Thyroid gland (tissue), 4 donors: ENCODE data around the gene CCT2. TPM values are rescaled to one million over a fixed set of nuclear protein-coding genes. Genes with fewer than 3 reads are reported as not detected.
A peak's percentile ranks its signal among the peaks of the same experiment; 100 is the strongest.

Source experiments
- DNase-seq, 2 donors: peaks; one replicate each; pipeline ENCODE4 v3.0.0-alpha.2; 2019
- H3K27ac ChIP-seq, 3 donors: fragments of 200-600 bp; sonication (generic); 1 replicate in 2 of 3; 2 replicates in 1 of 3; pipeline ENCODE4 v1.5.1; 2016 to 2019; ENCODE audit warnings: mild to moderate bottlenecking in 1 of 3, moderate library complexity in 1 of 3
- H3K27me3 ChIP-seq: fragments of 200-600 bp; sonication (generic); one replicate; pipeline ENCODE4 v1.5.1; 2019
- H3K36me3 ChIP-seq, 2 donors: fragments of 200-600 bp; sonication (generic); one replicate each; pipeline ENCODE4 v1.5.1; 2016 to 2019
- H3K4me1 ChIP-seq, 2 donors: fragments of 200-600 bp; sonication (generic); one replicate each; pipeline ENCODE4 v1.5.1; 2017 to 2019
- H3K4me3 ChIP-seq, 3 donors: fragments of 200-600 bp; sonication (generic); replicated peaks in 1 of 3; 1 replicate in 2 of 3; 2 replicates in 1 of 3; pipeline ENCODE4 v1.5.1; 2016; ENCODE audit warnings: mild to moderate bottlenecking in 1 of 3
- H3K9me3 ChIP-seq: fragments of 200-600 bp; sonication (generic); one replicate; pipeline ENCODE4 v1.5.1; 2017
- CTCF ChIP-seq, 6 experiments: fragments of 200-600 bp in 3 of 6; fragments of 450-650 bp in 3 of 6; sonication (generic) in 3 of 6; IDR thresholded peaks; one replicate each; pipeline ENCODE4 v1.5.1; 2016 to 2019; ENCODE audit warnings: antibody characterized with exemption in 6 of 6, mild to moderate bottlenecking in 2 of 6, inconsistent platforms in 1 of 6, moderate library complexity in 1 of 6
- POLR2A ChIP-seq, 2 donors: fragments of 450-650 bp; IDR thresholded peaks; one replicate each; pipeline ENCODE4 v1.6.1; 2017; ENCODE audit warnings: antibody characterized with exemption in 2 of 2, mild to moderate bottlenecking in 2 of 2, moderate library complexity in 1 of 2
- WGBS, 2 donors: methylation state at CpG; one replicate each; pipeline ENCODE4 v1.1.5; 2017; 5-methylcytosine and 5-hydroxymethylcytosine counted together
- intact Hi-C: fragments of 100-400 bp; cut with DNase I; formaldehyde crosslinking; loops from one replicate; pipeline ENCODE4 v1.15.1; 2023
- microRNA-seq: library from miRNA; unstranded; fragments of <30 nt; microRNA quantifications from one replicate; pipeline ENCODE4, GENCODE V29; 2016
- small RNA-seq: library from RNA; depleted of rRNA; stranded (forward); fragments of <200 nt; gene quantifications from one replicate; pipeline ENCODE3, GENCODE V24; 2016
- total RNA-seq, 4 donors: library from RNA; depleted of rRNA; stranded (reverse); fragments of >200 nt; gene quantifications; one replicate each; pipeline ENCODE4 v1.2.3, GENCODE V29; 2016

Gene CCT2
- total RNA-seq, 4 donors from 2014 or later, result 90.9 to 174 (median 117) TPM

DNA sequence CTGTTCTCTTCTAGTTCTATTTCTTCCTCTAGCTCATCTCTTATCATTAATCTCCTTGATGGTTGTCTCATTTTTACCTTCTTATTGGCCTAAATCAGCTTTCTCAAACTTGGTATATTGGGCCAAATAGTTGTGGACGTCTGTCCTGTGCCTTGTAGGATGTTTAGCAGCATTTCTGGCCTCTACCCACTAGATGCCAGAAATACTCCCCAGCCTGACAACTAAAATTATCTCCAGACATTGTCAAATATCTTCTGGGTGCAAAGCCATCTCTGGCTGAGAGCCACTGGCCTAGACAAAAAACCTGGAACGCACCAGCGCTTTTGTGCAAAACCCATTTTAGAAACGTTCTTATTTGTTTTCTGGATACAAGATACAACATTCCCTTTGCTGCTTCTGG lies 64.3 kb downstream of the CCT2 start:
- Histone ChIP-seq H3K9me3 (no peaks in the 10 kb centered on the region), H3K36me3 (no peaks in the 10 kb centered on the region), H3K4me1 (no peaks in the 10 kb centered on the region), H3K27ac (no peak overlapping the region), H3K27me3 (no peaks in the 10 kb centered on the region), H3K4me3 (no peak overlapping the region)
- DNase-seq, result no peak
- TF ChIP-seq CTCF (IDR thresholded peaks at IDR 0.05), result no peak
- no peak for TF ChIP-seq POLR2A (IDR thresholded peaks at IDR 0.05)
- intact Hi-C loops, result no loop called here
- WGBS, 2 donors, result 68 to 70% methylated on average over 4 of the region's 4 CpGs

Small RNAs within 50 kb of the gene (microRNA-seq; reads per million reads assigned to microRNA genes)
- gene MIR3913-1 (not detected), gene MIR3913-2 (not detected)

Small RNAs within 50 kb of the gene (small RNA-seq; reads per million reads assigned to genes)
- 2.1 reads per million, percentile 58 among the genes with 10 or more reads in this experiment for gene MIR3913-1

Other genes with a start within 250 kb of the CCT2 start
- gene LYZ, start 237.1 kb upstream of the CCT2 start, total RNA-seq, result 10 to 100 TPM in 3 of 4 donors, 1 to 10 TPM in 1; 6.6 to 34.2 (median 16.9) TPM
- 10 to 100 TPM; 13.8 to 37.8 (median 20.9) TPM for gene YEATS4, start 225.7 kb upstream of the CCT2 start, total RNA-seq
- gene FRS2, start 115.1 kb upstream of the CCT2 start, total RNA-seq, result 10 to 100 TPM; 52.0 to 79.0 (median 61.0) TPM
- gene LRRC10, start 25.4 kb downstream of the CCT2 start, total RNA-seq, result not detected
- gene BEST3, start 113.8 kb downstream of the CCT2 start, total RNA-seq, result under 1 TPM in 1 of 4 donors, not detected in 3; 0.24 TPM
- 10 to 100 TPM; 25.2 to 74.7 (median 34.7) TPM for gene RAB3IP, start 153.4 kb downstream of the CCT2 start, total RNA-seq
- gene MYRFL, start 239.8 kb downstream of the CCT2 start, total RNA-seq, result under 1 TPM in 1 of 4 donors, not detected in 3; 0.40 TPM